Hepatocyte (in vitro differentiated cells): ENCODE measurements around the gene MED29.

ENCODE experiments used
- EZH2phosphoT487 ChIP-seq: fragments of 200-600 bp; sonication (generic); IDR thresholded peaks from one replicate; pipeline ENCODE4 v1.6.1; 2018; ENCODE audit warnings: antibody characterized with exemption, mild to moderate bottlenecking, low read depth, moderate library complexity; ENCODE audit not compliant: unreplicated experiment, severe bottlenecking
- TF ChIP-seq, protein P1 (sequence below): fragments of 200-600 bp; sonication (generic); IDR thresholded peaks from 2 replicates; pipeline ENCODE4 v1.5.1; 2016; ENCODE audit warnings: antibody characterized with exemption, mild to moderate bottlenecking; ENCODE audit not compliant: poor library complexity

DNA sequence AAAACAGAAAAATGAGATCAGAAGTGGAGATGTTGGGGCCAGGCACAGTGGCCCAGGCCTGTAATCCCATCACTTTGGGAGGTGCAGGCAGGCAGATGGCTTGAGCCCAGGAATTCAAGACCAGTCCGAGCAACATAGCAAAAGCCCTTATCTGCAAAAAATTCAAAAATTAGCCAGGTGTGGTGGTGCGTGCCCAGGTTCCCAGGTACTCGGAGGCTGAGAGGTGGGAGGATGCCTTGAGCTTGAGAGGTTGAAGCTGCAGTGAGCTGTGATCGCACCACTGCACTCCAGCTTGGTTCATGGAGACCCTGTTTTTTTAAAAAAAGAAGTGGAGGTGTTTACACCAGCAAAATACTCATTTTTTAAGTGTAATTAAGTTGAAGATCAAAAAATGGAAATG, 8.9 kb downstream of the MED29 start:
- TF ChIP-seq, protein P1, sequence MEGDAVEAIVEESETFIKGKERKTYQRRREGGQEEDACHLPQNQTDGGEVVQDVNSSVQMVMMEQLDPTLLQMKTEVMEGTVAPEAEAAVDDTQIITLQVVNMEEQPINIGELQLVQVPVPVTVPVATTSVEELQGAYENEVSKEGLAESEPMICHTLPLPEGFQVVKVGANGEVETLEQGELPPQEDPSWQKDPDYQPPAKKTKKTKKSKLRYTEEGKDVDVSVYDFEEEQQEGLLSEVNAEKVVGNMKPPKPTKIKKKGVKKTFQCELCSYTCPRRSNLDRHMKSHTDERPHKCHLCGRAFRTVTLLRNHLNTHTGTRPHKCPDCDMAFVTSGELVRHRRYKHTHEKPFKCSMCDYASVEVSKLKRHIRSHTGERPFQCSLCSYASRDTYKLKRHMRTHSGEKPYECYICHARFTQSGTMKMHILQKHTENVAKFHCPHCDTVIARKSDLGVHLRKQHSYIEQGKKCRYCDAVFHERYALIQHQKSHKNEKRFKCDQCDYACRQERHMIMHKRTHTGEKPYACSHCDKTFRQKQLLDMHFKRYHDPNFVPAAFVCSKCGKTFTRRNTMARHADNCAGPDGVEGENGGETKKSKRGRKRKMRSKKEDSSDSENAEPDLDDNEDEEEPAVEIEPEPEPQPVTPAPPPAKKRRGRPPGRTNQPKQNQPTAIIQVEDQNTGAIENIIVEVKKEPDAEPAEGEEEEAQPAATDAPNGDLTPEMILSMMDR, result no peak
- no peak for TF ChIP-seq EZH2phosphoT487
